ENCODE results near the gene KMT2C. TPM values are rescaled to one million over a fixed set of nuclear protein-coding genes. Genes with fewer than 3 reads are reported as not detected.

The KMT2C gene
- total and polyA plus RNA-seq, 9 donors, result 14.0 to 109 (median 74.0) TPM

GRCh38 chr7:152093717-152094116 lies 342.1 kb downstream of the KMT2C start:
- TF ChIP-seq POLR2A (IDR thresholded peaks at IDR 0.05) (no peak), EP300 (IDR thresholded peaks at IDR 0.05) (no peak)
- TF ChIP-seq, protein P1, sequence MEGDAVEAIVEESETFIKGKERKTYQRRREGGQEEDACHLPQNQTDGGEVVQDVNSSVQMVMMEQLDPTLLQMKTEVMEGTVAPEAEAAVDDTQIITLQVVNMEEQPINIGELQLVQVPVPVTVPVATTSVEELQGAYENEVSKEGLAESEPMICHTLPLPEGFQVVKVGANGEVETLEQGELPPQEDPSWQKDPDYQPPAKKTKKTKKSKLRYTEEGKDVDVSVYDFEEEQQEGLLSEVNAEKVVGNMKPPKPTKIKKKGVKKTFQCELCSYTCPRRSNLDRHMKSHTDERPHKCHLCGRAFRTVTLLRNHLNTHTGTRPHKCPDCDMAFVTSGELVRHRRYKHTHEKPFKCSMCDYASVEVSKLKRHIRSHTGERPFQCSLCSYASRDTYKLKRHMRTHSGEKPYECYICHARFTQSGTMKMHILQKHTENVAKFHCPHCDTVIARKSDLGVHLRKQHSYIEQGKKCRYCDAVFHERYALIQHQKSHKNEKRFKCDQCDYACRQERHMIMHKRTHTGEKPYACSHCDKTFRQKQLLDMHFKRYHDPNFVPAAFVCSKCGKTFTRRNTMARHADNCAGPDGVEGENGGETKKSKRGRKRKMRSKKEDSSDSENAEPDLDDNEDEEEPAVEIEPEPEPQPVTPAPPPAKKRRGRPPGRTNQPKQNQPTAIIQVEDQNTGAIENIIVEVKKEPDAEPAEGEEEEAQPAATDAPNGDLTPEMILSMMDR (IDR thresholded peaks at IDR 0.05), result no peak
- no peak overlapping the region for H3K27ac ChIP-seq
- no peaks in the 10 kb centered on the region for H3K27me3 ChIP-seq
- peaks cover 0 to 5% of the 10 kb centered on the region in 2 donors for H3K9me3 ChIP-seq
- 94 to 96% (median 95%) methylated on average over 4 of the region's 4 CpGs for WGBS, 3 donors
- H3K36me3 ChIP-seq, result no peaks in the 10 kb centered on the region
- DNase-seq, result no peak
- H3K4me3 ChIP-seq, result no peak overlapping the region
- no peaks in the 10 kb centered on the region for H3K4me1 ChIP-seq (ENCODE audit: insufficient read depth)
- intact Hi-C loops (cut with DNase I), result no loop called here

DNA sequence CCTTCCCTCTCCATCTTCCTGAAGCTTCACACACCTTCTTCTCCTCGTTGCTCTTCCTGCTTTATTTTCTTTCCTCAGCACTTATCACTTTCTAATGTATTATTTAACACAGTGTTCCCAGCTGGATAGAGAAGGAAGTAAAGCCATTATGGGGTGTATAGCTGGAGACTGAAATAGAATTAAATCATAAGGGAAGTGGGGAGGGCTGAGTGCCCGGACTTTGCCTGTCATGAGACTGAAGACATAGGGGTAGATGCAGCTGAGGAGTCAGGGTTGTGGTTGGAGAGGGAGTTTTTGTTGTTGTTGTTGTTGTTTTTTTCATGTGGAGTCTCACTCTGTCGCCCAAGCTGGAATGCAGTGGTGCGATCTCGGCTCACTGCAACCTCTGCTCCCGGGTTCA lies 345.1 kb downstream of the KMT2C start:
- intact Hi-C loops (cut with DNase I), result no loop called here
- no peak for DNase-seq
- no peaks in the 10 kb centered on the region for H3K4me1 ChIP-seq (ENCODE audit: insufficient read depth)
- no peak for TF ChIP-seq POLR2A (IDR thresholded peaks at IDR 0.05)
- TF ChIP-seq EP300 (IDR thresholded peaks at IDR 0.05), result no peak
- TF ChIP-seq, protein P1 (IDR thresholded peaks at IDR 0.05), result no peak
- no peaks in the 10 kb centered on the region for H3K36me3 ChIP-seq
- 92 to 93% (median 93%) methylated on average over 6 of the region's 6 CpGs for WGBS, 3 donors
- H3K4me3 ChIP-seq, result no peak overlapping the region
- peaks cover 0 to 5% of the 10 kb centered on the region in 2 donors for H3K9me3 ChIP-seq
- H3K27me3 ChIP-seq, result no peaks in the 10 kb centered on the region
- H3K27ac ChIP-seq, result no peak overlapping the region

DNA sequence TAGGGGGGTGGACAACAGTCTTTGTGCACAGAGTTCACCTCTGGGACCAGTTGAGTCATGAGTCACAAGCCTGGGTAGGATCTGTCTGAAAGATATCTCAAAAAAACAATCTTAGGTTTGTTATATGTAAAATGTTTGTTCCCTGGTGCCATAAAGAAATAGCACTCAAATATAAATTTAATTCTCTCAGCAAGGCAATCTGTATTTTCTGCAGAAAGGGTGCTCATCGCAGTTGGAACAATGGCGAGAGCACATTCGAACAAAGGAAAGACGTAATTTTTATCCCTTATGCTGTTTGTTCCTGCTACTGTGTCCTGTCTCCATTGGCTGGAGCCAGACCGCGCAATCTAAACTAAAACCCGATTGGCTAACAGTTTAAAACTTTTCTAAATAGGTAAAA lies 346.6 kb downstream of the KMT2C start:
- intact Hi-C loops (cut with DNase I), result no loop called here
- WGBS, 3 donors, result 97 to 98% (median 98%) methylated on average over 7 of the region's 7 CpGs

GRCh38 chr7:152086513-152086912 lies 349.3 kb downstream of the KMT2C start:
- Histone ChIP-seq H3K4me1 (ENCODE audit: insufficient read depth) (no peaks in the 10 kb centered on the region), H3K27me3 (no peaks in the 10 kb centered on the region), H3K4me3 (no peak overlapping the region), H3K36me3 (no peaks in the 10 kb centered on the region), H3K27ac (no peak overlapping the region), H3K9me3 (peaks cover 0 to 5% of the 10 kb centered on the region in 2 donors)
- WGBS, 3 donors, result 26 to 32% (median 29%) methylated on average over 1 of the region's 1 CpG
- no peak for DNase-seq
- intact Hi-C loops (cut with DNase I), result no loop called here
- TF ChIP-seq, protein P1 (IDR thresholded peaks at IDR 0.05), result no peak
- TF ChIP-seq POLR2A (IDR thresholded peaks at IDR 0.05), result no peak
- TF ChIP-seq EP300 (IDR thresholded peaks at IDR 0.05), result no peak

More for the DNA sequence above, 346.6 kb downstream of the KMT2C start:
- no peak overlapping the region for H3K27ac ChIP-seq
- no peaks in the 10 kb centered on the region for H3K27me3 ChIP-seq
- no peaks in the 10 kb centered on the region for H3K4me1 ChIP-seq (ENCODE audit: insufficient read depth)
- DNase-seq, result no peak
- H3K4me3 ChIP-seq, result no peak overlapping the region
- peaks cover 0 to 5% of the 10 kb centered on the region in 2 donors for H3K9me3 ChIP-seq
- no peaks in the 10 kb centered on the region for H3K36me3 ChIP-seq
- TF ChIP-seq POLR2A (IDR thresholded peaks at IDR 0.05) (no peak), EP300 (IDR thresholded peaks at IDR 0.05) (no peak)
- TF ChIP-seq, protein P1 (IDR thresholded peaks at IDR 0.05), result no peak
